ENCODE data around the gene CHL1. TPM values are rescaled to one million over a fixed set of nuclear protein-coding genes. Genes with fewer than 3 reads are reported as not detected.

The CHL1 gene
- total RNA-seq, 6 experiments from 2014 or later: not detected

DNA sequence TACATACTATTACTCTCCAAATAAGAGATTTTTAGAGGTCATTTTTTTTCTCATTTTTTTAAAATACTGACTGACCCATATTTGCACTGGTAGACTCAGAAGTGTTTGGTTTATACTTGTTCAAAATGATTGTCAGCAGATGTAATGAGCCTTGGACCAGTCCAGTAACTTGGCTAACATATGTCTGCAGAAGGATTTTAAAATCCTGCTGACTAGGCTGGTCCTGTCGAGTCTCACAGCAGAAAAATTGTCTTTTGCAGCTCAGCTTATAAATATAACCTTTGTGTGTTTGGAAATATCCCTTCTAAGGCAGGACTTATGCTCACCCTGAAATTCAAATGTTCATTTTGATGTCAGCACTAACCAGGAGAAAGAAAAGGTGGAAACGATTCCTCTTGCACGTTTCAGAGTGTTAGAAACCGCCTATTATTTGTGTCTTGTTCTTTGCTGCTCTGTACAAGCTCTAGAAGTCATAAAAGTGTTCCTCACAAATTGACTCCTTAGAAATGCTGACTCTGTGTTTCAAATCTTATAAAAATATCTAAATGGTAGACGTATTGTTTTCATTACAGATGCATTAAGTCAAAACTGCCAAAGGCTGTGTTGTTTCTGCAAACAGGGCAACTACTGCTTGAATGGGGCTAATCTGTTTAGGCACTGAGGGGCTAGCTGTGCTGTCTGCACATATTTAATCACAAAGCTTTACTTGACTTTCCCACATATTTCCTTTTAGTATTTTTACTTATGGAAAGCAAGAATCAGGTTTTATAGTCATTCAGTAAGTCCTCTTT, 95.3 kb downstream of the CHL1 start:
- Mint-ChIP-seq H3K27ac (no peak overlapping the region), H3K4me3 (no peak overlapping the region), H3K27me3 (ENCODE audit: insufficient read depth) (no peaks in the 10 kb centered on the region), H3K36me3 (ENCODE audit: low read depth) (peaks cover 6% of the 10 kb centered on the region; the same call in 1 of the 2 replicates), H3K9me3 (peaks cover 30% of the 10 kb centered on the region), H3K4me1 (ENCODE audit: low read depth) (no peaks in the 10 kb centered on the region)
- TF ChIP-seq, protein P1, sequence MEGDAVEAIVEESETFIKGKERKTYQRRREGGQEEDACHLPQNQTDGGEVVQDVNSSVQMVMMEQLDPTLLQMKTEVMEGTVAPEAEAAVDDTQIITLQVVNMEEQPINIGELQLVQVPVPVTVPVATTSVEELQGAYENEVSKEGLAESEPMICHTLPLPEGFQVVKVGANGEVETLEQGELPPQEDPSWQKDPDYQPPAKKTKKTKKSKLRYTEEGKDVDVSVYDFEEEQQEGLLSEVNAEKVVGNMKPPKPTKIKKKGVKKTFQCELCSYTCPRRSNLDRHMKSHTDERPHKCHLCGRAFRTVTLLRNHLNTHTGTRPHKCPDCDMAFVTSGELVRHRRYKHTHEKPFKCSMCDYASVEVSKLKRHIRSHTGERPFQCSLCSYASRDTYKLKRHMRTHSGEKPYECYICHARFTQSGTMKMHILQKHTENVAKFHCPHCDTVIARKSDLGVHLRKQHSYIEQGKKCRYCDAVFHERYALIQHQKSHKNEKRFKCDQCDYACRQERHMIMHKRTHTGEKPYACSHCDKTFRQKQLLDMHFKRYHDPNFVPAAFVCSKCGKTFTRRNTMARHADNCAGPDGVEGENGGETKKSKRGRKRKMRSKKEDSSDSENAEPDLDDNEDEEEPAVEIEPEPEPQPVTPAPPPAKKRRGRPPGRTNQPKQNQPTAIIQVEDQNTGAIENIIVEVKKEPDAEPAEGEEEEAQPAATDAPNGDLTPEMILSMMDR (IDR thresholded peaks at IDR 0.05): no peak
- DNase-seq: no peak

DNA sequence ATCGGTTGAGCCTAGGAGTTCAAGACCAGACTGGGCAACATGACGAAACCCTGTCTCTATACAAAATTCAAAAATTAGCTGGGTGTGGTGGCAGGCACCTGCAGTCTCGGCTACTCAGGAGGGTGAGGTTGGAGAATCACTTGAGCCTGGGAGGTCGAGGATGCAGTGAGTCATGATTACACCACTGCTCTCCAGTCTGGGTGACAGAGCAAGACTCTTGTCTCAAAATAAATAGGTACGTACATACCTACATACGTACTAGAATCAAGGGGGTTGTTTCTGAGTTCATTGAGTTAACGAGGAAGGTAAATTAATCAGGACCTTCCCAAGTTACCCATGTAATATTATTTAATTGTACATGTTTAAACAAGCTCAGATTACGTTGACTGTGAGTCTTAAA, 97.5 kb downstream of the CHL1 start:
- no peaks in the 10 kb centered on the region for H3K4me1 Mint-ChIP-seq (ENCODE audit: low read depth)
- DNase-seq: no peak
- peaks cover 6% of the 10 kb centered on the region; the same call in 1 of the 2 replicates for H3K36me3 Mint-ChIP-seq (ENCODE audit: low read depth)
- H3K27me3 Mint-ChIP-seq (ENCODE audit: insufficient read depth): no peaks in the 10 kb centered on the region
- no peak overlapping the region for H3K27ac Mint-ChIP-seq
- TF ChIP-seq, protein P1 (IDR thresholded peaks at IDR 0.05): no peak
- H3K9me3 Mint-ChIP-seq: peaks cover 33% of the 10 kb centered on the region
- H3K4me3 Mint-ChIP-seq: no peak overlapping the region

DNA sequence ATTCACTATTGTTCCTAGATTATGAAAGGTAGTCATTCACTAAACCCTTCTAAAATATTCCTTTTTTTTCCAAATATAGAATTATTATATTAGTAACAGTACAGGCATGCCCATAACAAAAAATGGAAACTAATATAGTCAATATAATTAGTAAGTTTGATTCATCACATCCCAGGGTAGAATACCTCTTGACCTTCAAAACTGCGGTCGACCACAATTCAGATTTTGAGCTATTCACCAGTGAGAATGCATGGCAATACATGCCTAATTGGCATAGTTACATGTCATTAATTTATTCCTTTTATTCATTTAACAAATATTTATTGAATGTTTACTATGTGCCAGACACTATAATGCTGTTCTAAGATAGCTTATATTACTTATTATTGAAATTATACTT, 98.0 kb downstream of the CHL1 start:
- Mint-ChIP-seq H3K4me3 (no peak overlapping the region), H3K27me3 (ENCODE audit: insufficient read depth) (no peaks in the 10 kb centered on the region), H3K4me1 (ENCODE audit: low read depth) (no peaks in the 10 kb centered on the region), H3K36me3 (ENCODE audit: low read depth) (peaks cover 6% of the 10 kb centered on the region; the same call in 1 of the 2 replicates), H3K27ac (no peak overlapping the region), H3K9me3 (peaks cover 33% of the 10 kb centered on the region)
- TF ChIP-seq, protein P1 (IDR thresholded peaks at IDR 0.05): no peak
- DNase-seq: no peak

DNA sequence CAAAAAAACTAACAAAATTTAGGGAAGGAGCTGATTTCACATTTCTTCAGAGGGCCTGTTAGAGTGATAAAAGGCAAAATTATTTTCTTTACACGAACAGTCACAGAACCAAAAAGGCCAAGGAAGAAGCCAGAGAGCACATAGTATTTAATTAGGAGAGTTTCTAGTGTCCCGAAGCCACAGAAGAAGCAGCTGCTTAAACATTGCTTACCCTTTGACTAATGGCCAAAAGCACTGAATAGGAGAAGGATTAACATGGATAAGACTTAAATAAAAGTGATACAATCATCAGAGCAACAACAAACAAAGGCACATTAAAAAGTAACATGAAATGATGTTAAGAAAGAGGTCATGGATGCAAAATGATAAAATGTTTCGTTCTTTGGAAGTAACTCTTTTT, 98.6 kb downstream of the CHL1 start:
- H3K36me3 Mint-ChIP-seq (ENCODE audit: low read depth): peaks cover 6% of the 10 kb centered on the region; the same call in 1 of the 2 replicates
- TF ChIP-seq, protein P1 (IDR thresholded peaks at IDR 0.05): no peak
- DNase-seq: no peak
- no peaks in the 10 kb centered on the region for H3K4me1 Mint-ChIP-seq (ENCODE audit: low read depth)
- no peaks in the 10 kb centered on the region for H3K27me3 Mint-ChIP-seq (ENCODE audit: insufficient read depth)
- peaks cover 33% of the 10 kb centered on the region for H3K9me3 Mint-ChIP-seq
- no peak overlapping the region for H3K27ac Mint-ChIP-seq
- H3K4me3 Mint-ChIP-seq: no peak overlapping the region

DNA sequence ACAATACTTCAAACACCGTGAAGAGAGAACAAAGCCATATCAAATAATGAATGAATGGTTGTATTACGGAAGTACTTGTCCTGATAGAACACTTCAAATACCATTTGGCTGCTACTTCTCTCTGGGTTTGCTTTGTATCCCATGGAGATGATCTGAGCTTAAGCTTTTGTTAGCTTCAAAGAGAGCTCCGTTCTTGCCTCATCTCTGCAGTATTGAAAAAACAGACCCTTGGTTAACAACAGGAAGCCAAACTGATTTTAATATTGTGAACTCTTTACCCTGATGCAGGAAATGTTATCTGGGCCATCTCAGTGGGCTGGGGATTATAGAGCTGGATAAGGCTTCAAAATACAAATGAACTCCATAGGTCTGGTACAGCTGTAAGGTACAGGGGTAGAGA, 101.0 kb downstream of the CHL1 start:
- peaks cover 26% of the 10 kb centered on the region for H3K9me3 Mint-ChIP-seq
- no peaks in the 10 kb centered on the region for H3K27me3 Mint-ChIP-seq (ENCODE audit: insufficient read depth)
- TF ChIP-seq, protein P1 (IDR thresholded peaks at IDR 0.05): no peak
- no peak overlapping the region for H3K4me3 Mint-ChIP-seq
- peaks cover 6% of the 10 kb centered on the region; the same call in 1 of the 2 replicates for H3K36me3 Mint-ChIP-seq (ENCODE audit: low read depth)
- H3K27ac Mint-ChIP-seq: no peak overlapping the region
- DNase-seq: no peak
- no peaks in the 10 kb centered on the region for H3K4me1 Mint-ChIP-seq (ENCODE audit: low read depth)

Measured in HFFc6 (cell line).